ENCODE measurements around the gene TRIM62.

DNA sequence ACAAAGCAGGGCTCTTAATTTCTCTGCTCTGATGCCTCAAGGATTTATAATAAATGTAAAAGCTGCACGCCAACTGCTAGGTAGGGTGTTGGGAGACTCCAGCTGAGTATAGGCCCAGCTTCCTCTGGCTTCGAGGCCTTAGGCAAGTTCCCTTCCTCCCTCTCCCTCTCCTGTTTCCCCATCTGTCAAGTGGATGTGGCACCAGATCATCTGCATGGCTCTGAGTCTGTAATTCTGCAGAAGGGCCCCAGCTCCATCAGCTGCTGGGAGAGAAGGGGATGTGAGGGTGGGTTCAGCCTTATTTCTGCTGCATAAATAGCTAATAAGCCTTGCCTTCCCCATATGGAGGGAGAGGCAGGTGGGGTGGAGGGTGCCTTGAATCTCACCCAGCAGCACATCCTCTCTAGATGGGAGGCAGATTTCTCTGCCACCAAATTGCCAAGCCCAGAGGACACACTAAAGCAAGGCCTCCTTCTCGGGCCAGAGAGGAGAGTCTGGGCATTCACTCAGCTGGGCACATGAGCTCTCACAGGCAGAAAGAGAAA, 3.8 kb downstream of the TRIM62 start:
- TF ChIP-seq TAF1 (IDR thresholded peaks at IDR 0.05; ENCODE audit: borderline replicate concordance, low read depth, low read length) (no peak), POLR2AphosphoS5 (IDR thresholded peaks at IDR 0.05; ENCODE audit: low read depth, low read length) (no peak), POLR2A (IDR thresholded peaks at IDR 0.05; ENCODE audit: low read depth, low read length) (no peak)
